NCI-H510A treated with DMSO at 0.1 percent for 48 hours (cell line): ENCODE results near the gene TXN.

Experiments
- DNase-seq: peaks from one replicate; lab custom pipeline; 2025; lab: John Stamatoyannopoulos, UW

Gene TXN

GRCh38 chr9:110256380-110257096 is at the start of gene TXN:
TXN (minus strand) TSS chr9:110256507; CDS start chr9:110256435, 72 bp downstream.
- DNase-seq = peak; percentile 71

DNA sequence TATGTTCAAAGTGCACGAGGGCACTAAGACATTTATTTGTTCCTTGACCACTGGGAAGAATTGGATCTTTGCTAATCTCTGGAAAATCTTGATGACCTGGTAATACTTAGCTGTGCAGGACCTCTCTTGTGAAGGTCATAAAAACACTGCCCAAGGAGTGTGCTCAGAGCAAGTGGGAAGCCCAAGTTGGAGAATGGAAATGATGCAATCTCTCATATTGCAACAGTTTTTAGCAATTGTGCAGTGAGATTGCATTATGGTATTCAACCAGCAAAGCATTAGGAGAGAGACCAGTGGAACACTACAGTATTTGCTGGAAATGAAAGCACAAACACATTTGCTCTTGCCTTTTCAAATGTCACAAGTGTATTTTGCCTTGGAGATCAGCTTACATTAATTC is 46.8 kb upstream of the TXN start:
- DNase-seq = no peak

DNA sequence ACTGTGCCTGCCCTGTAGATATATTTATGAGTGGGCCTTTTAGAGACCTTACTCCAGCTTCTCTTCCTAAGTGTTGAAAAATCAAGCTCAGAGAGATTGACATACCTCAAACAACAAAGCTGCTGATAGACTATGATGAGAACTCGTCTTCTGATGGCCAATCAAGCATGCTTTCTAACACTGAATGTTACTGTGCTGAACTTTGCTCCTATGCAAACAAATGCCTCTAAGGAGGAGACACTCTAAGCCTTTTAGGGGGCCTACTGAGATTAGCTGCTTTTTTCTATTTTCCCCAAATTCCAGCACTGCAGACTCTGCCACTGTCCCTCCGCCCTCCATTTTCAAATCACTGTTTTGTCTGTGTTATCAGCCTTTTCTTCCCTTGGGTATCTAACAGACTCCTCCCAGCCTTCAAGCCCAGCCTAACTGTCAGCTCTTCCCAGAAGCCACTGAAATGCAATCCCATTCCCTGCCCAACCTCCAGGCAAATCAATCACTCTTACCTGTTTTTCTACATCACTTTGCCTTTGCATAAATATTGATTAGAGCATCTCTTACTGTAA is 41.8 kb upstream of the TXN start:
- no peak for DNase-seq

DNA sequence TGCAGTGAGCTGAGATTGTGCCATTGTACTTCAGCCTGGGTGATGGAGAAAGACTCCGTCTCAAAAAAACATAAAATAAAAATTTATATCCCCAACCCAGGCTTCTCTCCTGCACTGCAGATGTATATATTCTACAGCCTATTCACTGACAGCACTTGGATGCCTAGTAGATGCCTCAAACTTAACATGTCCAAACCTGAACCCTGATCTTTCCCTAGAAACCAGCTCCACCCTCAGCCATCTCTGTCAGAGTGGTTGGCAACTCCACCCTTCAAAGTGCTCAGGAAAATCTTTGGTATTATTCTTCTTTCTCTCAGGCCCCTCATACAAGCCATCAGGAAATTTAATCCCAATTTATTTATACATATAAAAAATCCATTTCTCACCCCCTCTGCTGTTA is 36.9 kb upstream of the TXN start:
- DNase-seq = no peak

DNA sequence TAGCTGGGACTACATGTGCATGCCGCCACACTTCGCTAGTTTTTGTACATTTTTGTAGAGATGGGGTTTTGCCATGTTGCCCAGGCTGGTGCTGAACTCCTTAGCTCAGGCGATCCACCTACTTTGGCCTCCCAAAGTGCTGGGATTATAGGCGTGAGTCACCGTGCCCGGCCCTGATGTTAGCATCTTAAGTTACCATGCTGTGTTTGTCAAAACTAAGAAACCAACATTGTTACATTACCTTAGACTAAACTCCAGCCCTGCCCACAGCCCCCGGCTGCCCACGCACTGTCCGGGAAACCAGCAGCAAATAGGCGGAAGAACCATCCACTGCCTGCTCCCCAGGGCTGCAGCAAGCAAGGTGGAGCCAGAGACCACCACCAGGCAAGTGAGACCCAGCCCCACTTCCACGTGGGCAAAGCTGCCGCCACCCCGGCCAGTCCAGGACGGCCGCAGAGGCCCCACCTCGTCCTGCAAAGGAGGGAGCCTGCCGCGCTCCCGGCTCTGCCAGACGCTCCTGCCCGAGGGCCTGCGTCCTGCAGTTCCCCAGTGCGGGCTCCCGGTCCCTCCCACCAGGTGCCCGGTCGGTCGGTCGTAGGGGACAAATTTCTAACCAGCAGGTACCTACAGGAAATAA is 35.7 kb upstream of the TXN start:
- DNase-seq = no peak

GRCh38 chr9:110290001-110290400 is 33.7 kb upstream of the TXN start:
- DNase-seq = no peak

DNA sequence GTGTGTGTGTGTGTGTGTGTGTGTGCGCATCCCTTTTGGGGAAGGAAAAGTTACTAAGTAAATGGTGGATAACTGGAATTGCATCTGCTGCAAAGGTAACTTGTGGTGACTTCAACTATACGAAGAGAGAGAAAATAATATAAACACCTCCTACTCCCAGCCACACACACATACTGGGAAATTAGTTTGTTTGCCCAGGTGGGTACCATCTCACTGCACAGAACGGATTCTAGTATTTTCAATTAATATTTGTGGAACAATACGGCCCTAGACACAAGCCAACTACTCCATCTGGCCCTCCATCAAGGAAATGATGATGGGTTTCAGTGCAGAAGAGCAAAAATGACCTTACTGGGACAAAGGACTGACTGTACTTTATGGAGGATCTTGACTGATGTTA is 32.2 kb upstream of the TXN start:
- no peak for DNase-seq

DNA sequence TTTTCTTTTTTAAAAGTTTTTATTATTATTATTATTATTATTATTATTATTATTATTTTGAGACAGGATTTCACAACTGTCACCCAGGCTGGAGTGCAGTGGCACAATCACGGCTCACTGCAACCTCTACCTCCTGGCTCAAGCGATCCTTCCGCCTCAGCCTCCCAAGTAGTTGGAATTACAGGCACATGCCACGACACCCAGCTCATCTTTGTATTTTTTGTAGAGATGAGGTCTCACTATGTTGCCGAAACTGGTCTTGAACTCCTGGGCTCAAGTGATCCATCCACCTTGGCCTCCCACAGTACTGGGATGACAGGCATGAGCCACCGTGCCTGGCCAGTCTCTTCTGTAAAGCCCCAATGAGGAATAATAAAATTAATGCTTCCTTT is 31.0 kb upstream of the TXN start:
- no peak for DNase-seq

GRCh38 chr9:110284211-110284844 is 28.0 kb upstream of the TXN start:
- no peak for DNase-seq

GRCh38 chr9:110283751-110284150 is 27.4 kb upstream of the TXN start:
- DNase-seq = no peak

- no peak for DNase-seq
Observed at GRCh38 chr9:110282739-110283081, 26.4 kb upstream of the TXN start.

DNA sequence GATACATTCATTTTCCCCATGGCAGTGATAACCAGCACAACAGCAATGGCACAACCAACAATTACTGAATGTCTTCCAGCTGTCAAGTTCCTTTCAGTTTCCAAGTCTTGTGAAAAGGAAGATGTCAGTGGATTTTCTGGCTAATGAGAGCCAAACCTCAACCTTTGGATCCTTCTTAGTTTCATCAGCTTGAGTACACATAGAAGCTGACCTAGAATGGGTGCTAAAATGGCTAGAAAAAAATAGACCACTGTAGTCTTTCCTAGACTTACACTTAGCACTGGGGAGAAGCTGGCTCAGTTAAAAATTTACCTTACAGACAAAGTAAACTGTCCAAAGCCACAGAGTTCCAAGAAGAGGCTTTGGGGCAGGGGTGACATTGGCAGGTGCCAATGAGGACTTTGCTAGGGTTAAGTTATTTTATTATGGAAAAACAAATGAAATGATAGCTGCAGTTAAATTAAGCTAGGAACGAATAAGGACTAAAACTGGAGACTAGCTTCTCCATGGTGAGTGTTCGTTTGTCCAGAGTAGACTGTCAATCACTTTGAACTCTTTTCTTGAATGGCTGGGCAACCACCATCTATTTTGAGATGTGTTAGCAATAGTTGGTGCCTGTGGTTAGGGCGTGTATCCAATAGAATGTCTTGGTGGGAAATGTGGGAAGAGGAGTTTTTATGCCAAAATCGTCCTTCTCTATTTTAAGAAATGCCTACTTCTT is 25.9 kb upstream of the TXN start:
- DNase-seq = no peak

DNA sequence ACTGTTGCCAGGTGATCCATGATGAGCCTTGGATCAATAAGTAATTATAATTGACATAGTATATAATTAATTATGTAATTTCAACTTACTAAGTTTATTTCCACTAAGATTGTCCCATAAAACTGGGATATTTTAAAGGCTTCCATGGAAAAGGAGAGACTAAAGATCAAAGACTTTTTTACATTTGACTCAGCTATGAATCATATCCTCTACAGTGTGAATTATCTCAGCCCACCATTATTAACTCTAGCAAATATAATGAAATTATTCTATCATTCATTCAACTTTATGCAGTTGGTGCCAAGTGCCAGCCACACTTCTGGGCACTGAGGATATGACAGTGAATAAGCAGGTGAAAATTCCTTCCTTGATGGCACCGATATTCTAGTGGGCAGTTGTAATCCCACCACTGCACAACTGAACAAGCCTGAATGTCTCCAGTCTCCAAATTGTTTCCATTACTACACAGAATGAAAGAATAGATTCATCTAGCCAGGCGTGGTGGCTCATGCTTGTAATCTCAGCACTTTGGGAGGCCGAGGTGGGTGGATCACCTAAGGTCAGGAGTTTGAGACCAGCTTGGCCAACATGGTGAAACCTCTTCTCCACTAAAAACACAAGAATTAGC is 21.9 kb upstream of the TXN start:
- DNase-seq = no peak

DNA sequence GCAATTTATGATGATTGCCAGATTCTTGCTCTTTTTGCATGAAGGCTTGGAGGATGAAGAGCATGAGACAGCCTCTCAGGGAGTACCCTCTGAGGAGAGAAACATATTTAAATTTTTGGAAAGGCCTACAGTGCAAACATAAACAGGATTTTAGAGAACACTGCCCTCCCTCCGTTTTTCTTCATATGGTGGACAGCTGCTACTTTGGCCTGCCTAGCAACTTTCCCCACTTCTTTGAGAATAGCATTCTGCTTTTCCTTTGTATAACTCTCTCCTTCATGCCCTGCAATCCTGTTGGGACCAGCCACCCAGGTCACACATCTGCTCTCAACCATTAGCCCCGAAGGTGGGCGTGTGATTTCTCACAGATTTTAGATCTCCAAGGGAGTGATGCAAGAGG is 20.5 kb upstream of the TXN start:
- DNase-seq = no peak

- DNase-seq = no peak
Observed at GRCh38 chr9:110270211-110270995, 14.1 kb upstream of the TXN start.

- no peak for DNase-seq
Observed at GRCh38 chr9:110266795-110267194, 10.5 kb upstream of the TXN start.

DNA sequence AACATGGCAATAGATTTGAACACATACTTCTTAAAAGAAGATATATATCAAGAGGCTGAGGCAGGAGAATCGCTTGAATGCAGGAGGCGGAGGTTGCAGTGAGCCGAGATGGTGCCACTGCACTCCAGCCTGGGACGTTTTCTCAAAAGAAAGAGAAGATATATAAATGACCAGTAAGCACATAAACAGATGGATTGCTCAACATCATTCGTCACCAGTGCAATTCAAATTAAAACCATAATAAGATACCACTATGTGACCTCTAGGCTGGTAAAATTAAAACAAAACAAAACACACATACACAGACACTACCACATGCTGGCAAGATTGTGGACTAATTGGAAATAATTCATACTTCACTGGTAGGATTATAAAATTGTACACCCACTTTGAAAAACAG is 5.3 kb upstream of the TXN start:
- no peak for DNase-seq

DNA sequence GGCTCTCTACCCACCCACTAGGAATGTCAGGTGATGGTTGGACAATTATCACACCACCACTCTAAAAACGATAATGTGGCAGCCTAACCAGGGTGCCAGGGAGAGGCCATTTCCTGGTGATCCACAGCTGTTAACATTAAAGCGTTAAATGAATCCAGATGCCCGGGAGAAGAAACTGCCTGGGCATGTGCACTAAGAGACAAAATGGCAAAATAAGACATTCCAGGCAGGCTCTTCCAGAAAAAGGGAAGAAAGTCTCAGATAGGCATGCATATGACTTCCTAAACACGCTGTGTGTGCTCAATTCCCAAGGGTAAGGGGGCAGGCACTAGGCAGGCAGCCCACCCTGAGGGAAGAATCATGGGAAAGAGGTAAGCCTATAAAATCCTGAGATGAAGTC is 4.6 kb upstream of the TXN start:
- DNase-seq = no peak

- DNase-seq = no peak
Observed at GRCh38 chr9:110259566-110259965, 3.3 kb upstream of the TXN start.

- no peak for DNase-seq
Observed at GRCh38 chr9:110258690-110259091, 2.4 kb upstream of the TXN start.

DNA sequence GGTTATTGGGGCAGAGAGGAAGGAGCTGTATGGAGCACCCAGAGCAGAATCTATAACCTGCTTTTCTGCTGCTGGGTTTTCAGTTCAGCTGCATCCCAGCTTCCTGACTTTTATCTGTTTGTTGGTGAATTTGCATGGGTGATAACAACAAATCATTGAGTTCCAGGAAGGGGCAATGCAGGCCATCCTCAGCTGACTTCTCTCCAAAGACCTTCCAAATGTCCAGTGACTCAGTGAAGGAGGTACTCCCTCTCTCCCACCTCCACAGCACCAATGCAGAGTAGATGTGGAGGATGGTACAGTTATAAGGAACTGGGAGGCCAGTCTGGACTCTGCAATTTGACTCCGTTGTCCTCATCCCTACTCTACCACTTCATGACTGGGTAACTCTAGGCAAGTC is 1.6 kb upstream of the TXN start:
- no peak for DNase-seq
